IPS-15b (cell line): Measurements from ENCODE around the gene PDCD1LG2.

Source experiments
- H3K27me3 ChIP-seq: one replicate; pipeline ENCODE4 v1.6.1; 2013; ENCODE audit warnings: low read length; ENCODE audit not compliant: control insufficient read depth, insufficient read depth
- H3K36me3 ChIP-seq: one replicate; pipeline ENCODE4 v1.6.1; 2013; ENCODE audit warnings: low read length; ENCODE audit not compliant: control insufficient read depth, insufficient read depth
- H3K4me1 ChIP-seq: one replicate; pipeline ENCODE4 v1.6.1; 2013; ENCODE audit warnings: mild to moderate bottlenecking, low read length; ENCODE audit not compliant: control insufficient read depth, insufficient read depth
- H3K4me3 ChIP-seq: one replicate; pipeline ENCODE4 v1.5.1; 2013; ENCODE audit warnings: low read depth, low read length
- H3K9ac ChIP-seq: one replicate; pipeline ENCODE4 v1.6.1; 2013; ENCODE audit warnings: low read depth, mild to moderate bottlenecking, low read length
- H3K9me3 ChIP-seq: one replicate; pipeline ENCODE4 v1.6.1; 2013; ENCODE audit warnings: mild to moderate bottlenecking, low read length; ENCODE audit not compliant: control insufficient read depth, insufficient read depth

Gene PDCD1LG2

GRCh38 chr9:5499889-5500398, 10.4 kb upstream of the PDCD1LG2 start:
- no peak overlapping the region for H3K9ac ChIP-seq
- no peaks in the 10 kb centered on the region for H3K27me3 ChIP-seq
- H3K4me1 ChIP-seq = no peaks in the 10 kb centered on the region
- no peaks in the 10 kb centered on the region for H3K9me3 ChIP-seq
- no peak overlapping the region for H3K4me3 ChIP-seq
- H3K36me3 ChIP-seq = no peaks in the 10 kb centered on the region

- Histone ChIP-seq H3K9ac (no peak overlapping the region), H3K4me3 (no peak overlapping the region), H3K4me1 (no peaks in the 10 kb centered on the region), H3K27me3 (no peaks in the 10 kb centered on the region), H3K36me3 (no peaks in the 10 kb centered on the region), H3K9me3 (no peaks in the 10 kb centered on the region)
Observed at GRCh38 chr9:5500441-5501235, 9.7 kb upstream of the PDCD1LG2 start.

- H3K9me3 ChIP-seq = no peaks in the 10 kb centered on the region
- H3K4me3 ChIP-seq = no peak overlapping the region
- no peaks in the 10 kb centered on the region for H3K4me1 ChIP-seq
- H3K27me3 ChIP-seq = no peaks in the 10 kb centered on the region
- H3K9ac ChIP-seq = no peak overlapping the region
- no peaks in the 10 kb centered on the region for H3K36me3 ChIP-seq
Observed at GRCh38 chr9:5502553-5502952, 7.8 kb upstream of the PDCD1LG2 start.

DNA sequence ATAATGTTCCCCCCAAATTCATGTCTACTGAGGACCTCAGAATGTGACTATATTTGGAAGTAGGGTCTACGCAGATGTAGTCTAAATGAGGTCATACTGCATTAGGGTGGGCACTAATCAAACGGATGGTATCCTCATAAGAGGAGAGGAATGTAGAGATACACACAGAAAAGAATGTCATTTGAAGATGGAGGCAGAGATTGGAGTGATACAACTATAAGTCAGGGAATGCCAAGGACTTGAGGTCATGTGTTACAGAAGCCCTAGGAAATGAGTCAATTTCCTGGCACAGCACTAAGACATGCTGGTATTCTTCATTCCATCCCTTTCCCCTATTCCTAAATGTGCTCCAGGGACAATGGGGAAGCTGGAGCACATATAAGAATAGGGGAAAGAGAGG, 758 bp upstream of the PDCD1LG2 start:
- Histone ChIP-seq H3K4me3 (no peak overlapping the region), H3K9me3 (no peaks in the 10 kb centered on the region), H3K9ac (no peak overlapping the region), H3K27me3 (no peaks in the 10 kb centered on the region), H3K4me1 (no peaks in the 10 kb centered on the region), H3K36me3 (no peaks in the 10 kb centered on the region)

DNA sequence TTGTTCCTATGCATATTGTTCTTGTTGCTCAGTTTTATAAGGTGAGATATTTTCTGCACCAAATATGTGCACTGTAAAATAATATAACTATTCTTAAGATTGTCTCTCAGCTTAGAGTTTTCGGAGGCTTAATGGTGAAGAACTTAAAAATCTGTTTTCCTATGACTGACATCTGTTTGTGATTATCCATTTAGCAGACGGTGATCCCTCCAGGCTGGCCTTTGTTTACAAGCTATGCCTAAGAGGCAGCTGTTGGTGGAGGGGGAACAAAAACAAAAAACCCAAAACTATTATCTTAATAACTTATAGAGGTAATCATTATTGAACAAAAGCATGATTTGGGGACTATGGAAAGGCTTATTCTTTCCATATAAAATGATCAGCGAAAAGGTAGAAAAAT, 658 bp downstream of the PDCD1LG2 start:
- H3K9ac ChIP-seq = no peak overlapping the region
- no peak overlapping the region for H3K4me3 ChIP-seq
- H3K4me1 ChIP-seq = no peaks in the 10 kb centered on the region

GRCh38 chr9:5511476-5511875, 1.1 kb downstream of the PDCD1LG2 start:
- Histone ChIP-seq H3K9ac (no peak overlapping the region), H3K36me3 (no peaks in the 10 kb centered on the region), H3K27me3 (no peaks in the 10 kb centered on the region), H3K9me3 (no peaks in the 10 kb centered on the region), H3K4me3 (no peak overlapping the region), H3K4me1 (no peaks in the 10 kb centered on the region)

More for the DNA sequence above, 658 bp downstream of the PDCD1LG2 start:
- Histone ChIP-seq H3K9me3 (no peaks in the 10 kb centered on the region), H3K36me3 (no peaks in the 10 kb centered on the region), H3K27me3 (no peaks in the 10 kb centered on the region)

GRCh38 chr9:5511935-5512580, 1.7 kb downstream of the PDCD1LG2 start:
- no peaks in the 10 kb centered on the region for H3K27me3 ChIP-seq
- H3K4me3 ChIP-seq = no peak overlapping the region
- H3K4me1 ChIP-seq = no peaks in the 10 kb centered on the region
- H3K36me3 ChIP-seq = no peaks in the 10 kb centered on the region
- H3K9ac ChIP-seq = no peak overlapping the region
- H3K9me3 ChIP-seq = no peaks in the 10 kb centered on the region

- Histone ChIP-seq H3K9ac (no peak overlapping the region), H3K4me1 (no peaks in the 10 kb centered on the region), H3K27me3 (no peaks in the 10 kb centered on the region), H3K36me3 (no peaks in the 10 kb centered on the region), H3K4me3 (no peak overlapping the region), H3K9me3 (no peaks in the 10 kb centered on the region)
Observed at GRCh38 chr9:5512658-5513452, 2.5 kb downstream of the PDCD1LG2 start.

DNA sequence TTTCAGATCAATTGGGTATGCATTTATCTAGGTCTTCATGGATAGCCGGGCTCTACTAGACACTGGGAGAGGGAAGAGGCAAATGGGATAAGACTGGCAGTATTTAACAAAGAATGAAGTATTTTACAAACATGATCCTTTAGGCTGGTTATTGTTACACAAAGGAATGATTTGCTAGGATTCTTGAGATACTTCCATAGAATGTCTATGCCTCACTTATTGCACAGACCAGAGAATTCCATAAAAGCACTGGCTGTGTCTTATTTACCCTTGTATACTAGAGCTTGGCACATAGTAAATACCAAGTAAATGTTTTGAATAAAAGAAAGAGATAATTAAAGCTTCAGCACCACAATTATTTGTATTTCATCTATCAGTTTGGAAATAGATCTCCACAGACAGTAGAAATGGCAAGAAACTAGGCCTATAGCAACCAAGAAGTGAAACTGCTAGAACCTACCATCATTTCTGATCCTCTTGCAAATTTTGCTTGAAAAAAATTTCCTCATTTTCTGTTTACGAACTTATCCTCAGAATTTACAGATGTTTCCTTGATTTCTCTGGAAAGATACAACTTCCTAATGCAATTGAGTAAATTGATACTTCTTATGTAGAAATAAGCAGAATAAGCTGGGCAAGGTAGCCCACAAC, 3.8 kb downstream of the PDCD1LG2 start:
- no peak overlapping the region for H3K9ac ChIP-seq
- no peak overlapping the region for H3K4me3 ChIP-seq
- H3K27me3 ChIP-seq = no peaks in the 10 kb centered on the region
- H3K4me1 ChIP-seq = peaks cover 6% of the 10 kb centered on the region
- no peaks in the 10 kb centered on the region for H3K36me3 ChIP-seq
- H3K9me3 ChIP-seq = no peaks in the 10 kb centered on the region

DNA sequence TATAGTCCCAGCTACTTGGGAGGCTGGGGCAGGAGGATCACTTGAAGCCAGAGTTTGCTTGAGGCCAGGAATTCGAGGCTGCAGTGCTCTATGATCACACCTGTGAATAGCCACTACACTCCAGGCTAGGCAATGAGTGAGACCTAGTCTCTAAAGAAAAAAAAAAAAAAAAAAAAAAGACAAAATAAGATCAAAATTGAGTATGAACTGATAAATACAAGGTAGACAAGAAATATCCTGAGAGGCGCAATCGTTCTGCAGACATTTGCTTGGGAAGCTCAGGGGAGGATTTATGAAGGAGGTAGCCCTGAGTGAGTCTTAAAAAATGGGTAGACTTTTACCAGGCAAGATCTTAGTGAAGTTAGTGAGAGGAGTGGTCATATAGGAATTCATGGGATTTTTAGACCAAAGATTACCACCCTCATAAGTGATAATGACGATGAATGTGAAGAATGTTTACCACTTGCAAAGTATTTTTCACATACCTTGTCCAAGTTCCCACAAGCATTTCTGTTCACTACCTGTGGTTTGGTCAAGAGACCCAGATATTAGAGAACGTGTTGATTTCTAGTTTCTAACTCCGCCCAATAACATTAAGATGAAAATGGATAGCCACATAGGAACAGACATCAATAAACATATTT, 4.4 kb downstream of the PDCD1LG2 start:
- Histone ChIP-seq H3K4me3 (no peak overlapping the region), H3K4me1 (peaks cover 11% of the 10 kb centered on the region), H3K9me3 (no peaks in the 10 kb centered on the region), H3K36me3 (no peaks in the 10 kb centered on the region), H3K9ac (no peak overlapping the region), H3K27me3 (no peaks in the 10 kb centered on the region)

GRCh38 chr9:5515261-5515650, 4.9 kb downstream of the PDCD1LG2 start:
- Histone ChIP-seq H3K4me3 (no peak overlapping the region), H3K9ac (no peak overlapping the region), H3K27me3 (no peaks in the 10 kb centered on the region), H3K9me3 (no peaks in the 10 kb centered on the region), H3K36me3 (no peaks in the 10 kb centered on the region), H3K4me1 (peaks cover 11% of the 10 kb centered on the region)
